Tibial nerve (tissue), 3 donors: ENCODE data around the gene HPGDS.

ENCODE experiments used
- CTCF ChIP-seq, 5 experiments: fragments of 200-600 bp in 3 of 5; fragments of 450-650 bp in 2 of 5; sonication (generic) in 3 of 5; IDR thresholded peaks; one replicate each; pipeline ENCODE4 v1.5.1; 2016 to 2019; ENCODE audit warnings: antibody characterized with exemption in 5 of 5, mild to moderate bottlenecking in 3 of 5, moderate library complexity in 2 of 5
- POLR2A ChIP-seq, 2 donors: fragments of 450-650 bp; IDR thresholded peaks; one replicate each; pipeline ENCODE4 v1.6.1; 2017; ENCODE audit warnings: antibody characterized with exemption in 2 of 2, mild to moderate bottlenecking in 2 of 2, moderate library complexity in 2 of 2

- TF ChIP-seq CTCF (IDR thresholded peaks at IDR 0.05) (no peak), POLR2A (IDR thresholded peaks at IDR 0.05) (no peak)
Measured at GRCh38 chr4:94372228-94372978, 29.8 kb upstream of the HPGDS start.
